HepG2 (cell line): ENCODE data around the gene SNUPN.

Source experiments
- ARID2 ChIP-seq: sonication (generic); formaldehyde crosslinking; IDR thresholded peaks from 2 replicates; pipeline ENCODE4 v1.8.1; 2022; ENCODE audit warnings: mild to moderate bottlenecking, missing genetic modification reagents, borderline replicate concordance
- MTF1 ChIP-seq: sonication (generic); formaldehyde crosslinking; IDR thresholded peaks from 2 replicates; pipeline ENCODE4 v1.5.0; 2020; ENCODE audit warnings: missing genetic modification reagents
- NCOA2 ChIP-seq: sonication (generic); formaldehyde crosslinking; IDR thresholded peaks from 2 replicates; pipeline ENCODE4 v1.8.0; 2022; ENCODE audit warnings: inconsistent platforms
- PRDM10 ChIP-seq: sonication (generic); formaldehyde crosslinking; IDR thresholded peaks from 2 replicates; pipeline ENCODE4 v1.4.0; 2020; ENCODE audit warnings: low read depth, missing genetic modification reagents

- TF ChIP-seq ARID2 (CRISPR knock-in tag) (no peak), PRDM10 (CRISPR knock-in tag) (no peak), NCOA2 (CRISPR knock-in tag) (no peak), MTF1 (CRISPR knock-in tag) (no peak)
Observed at GRCh38 chr15:75573648-75574384, 51.7 kb downstream of the SNUPN start.
